HG03521 (cell line): ENCODE data around the gene DGKG.

Source experiments
- ATAC-seq: cut with Tn5 transposase; IDR thresholded peaks from one replicate; pipeline ENCODE4 v1.9.1; 2021; ENCODE audit warnings: mild to moderate bottlenecking, moderate library complexity; ENCODE audit not compliant: unreplicated experiment

Gene DGKG

DNA sequence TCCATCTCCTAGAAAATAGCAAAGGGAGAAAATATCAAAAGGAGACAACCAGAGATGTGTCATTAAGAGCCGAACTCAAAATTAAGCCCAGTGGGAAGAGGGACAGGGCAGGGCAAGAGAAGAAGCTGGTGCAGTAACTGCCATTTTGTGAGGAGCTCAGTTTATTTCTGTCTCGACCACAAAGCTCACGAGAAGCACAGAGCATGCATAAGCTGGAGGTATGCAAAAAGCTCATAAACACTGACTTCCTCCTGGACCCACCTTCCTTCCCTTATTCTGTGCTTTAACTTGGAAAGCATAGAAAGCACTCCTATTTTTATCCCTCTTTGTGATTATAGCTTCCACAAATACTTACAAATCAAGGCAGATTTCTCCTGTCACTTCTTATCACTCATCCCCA, 81.3 kb downstream of the DGKG start:
- no peak for ATAC-seq

DNA sequence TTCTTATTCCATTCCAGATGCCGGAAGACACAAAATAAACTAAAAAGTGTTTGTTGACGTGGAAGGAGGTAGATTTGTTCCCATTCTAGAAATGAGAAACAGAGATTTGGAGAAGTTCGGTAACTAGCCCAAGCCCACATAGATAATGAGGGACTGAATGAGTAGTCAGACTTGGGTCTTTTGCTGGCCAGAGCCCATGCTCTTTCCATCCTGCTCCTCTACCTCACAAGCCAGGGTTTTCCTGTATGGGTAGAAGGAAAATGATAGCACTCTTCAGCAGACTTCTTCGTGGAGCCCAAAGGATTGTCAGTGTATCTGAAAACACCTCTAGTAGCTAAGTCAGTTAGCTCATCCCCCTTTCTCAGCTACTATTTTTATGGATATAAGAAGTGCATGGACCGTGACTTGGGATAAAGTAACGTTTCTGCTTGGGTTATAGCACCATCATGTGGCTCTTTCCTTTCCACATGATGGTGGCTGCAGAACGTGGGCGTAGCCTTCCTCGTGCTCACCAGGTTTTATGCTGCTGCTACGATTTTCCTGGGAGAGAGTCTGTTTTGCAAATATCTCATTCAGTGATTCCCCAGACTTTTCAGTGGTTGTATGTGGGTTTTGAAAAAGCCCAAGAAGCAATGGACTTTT, 84.6 kb downstream of the DGKG start:
- ATAC-seq: no peak

DNA sequence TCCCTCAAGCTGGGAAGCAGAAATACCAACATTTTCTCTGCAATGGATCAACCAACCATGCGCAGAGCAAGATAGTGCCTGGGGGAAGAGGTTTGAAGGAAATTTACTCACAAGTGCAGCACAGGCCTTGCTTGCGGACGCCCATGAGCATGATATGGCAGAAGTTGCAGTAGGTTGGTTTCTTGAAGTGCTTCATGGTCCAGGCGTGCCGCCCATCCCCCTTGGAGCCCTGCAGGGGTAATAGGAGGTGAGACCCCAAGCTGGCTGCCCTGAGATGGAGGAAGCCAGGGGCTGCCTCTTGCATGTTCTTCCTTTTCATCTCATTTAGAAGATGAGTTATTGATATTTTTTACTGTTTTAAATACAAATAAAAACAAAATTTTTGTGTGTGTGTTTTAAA, 86.6 kb downstream of the DGKG start:
- no peak for ATAC-seq

DNA sequence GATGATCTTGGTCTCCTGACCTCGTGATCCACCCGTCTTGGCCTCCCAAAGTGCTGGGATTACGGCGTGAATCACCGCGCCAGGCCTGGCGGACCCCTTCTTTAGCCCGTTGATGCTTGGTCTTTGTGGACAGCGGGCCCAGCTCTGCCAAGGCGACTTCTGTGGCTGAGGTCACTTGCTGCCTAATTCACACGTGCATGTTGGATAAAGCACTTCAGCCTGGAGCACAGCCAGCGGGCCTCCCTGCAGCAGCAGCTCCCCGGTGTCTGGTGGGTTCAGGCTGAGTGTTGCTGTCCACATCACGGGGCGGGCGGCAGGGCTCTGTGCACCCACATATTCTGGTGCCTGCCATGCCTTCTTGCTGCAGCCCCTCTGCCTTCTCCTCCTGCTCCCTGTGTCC, 88.4 kb downstream of the DGKG start:
- no peak for ATAC-seq

DNA sequence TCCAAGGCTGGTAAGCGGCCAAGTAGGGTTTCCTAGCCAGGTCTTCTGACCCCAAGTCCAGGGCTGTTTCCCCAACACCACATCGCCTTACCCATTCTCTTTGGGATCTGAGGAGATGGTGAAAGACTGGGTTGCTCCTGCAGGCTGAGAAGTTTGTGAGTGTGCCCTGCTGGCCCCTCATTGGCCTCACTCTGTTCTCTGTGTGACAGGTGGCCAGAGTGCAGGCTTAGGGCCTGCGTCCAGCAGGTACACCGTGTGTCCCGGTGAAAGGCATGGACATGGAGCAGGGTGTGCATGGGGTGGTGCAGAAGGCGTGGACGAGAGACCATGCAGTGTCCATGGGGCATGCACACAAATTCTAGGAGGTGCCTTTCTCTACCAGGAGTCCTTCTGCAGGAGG, 91.3 kb downstream of the DGKG start:
- ATAC-seq: no peak

DNA sequence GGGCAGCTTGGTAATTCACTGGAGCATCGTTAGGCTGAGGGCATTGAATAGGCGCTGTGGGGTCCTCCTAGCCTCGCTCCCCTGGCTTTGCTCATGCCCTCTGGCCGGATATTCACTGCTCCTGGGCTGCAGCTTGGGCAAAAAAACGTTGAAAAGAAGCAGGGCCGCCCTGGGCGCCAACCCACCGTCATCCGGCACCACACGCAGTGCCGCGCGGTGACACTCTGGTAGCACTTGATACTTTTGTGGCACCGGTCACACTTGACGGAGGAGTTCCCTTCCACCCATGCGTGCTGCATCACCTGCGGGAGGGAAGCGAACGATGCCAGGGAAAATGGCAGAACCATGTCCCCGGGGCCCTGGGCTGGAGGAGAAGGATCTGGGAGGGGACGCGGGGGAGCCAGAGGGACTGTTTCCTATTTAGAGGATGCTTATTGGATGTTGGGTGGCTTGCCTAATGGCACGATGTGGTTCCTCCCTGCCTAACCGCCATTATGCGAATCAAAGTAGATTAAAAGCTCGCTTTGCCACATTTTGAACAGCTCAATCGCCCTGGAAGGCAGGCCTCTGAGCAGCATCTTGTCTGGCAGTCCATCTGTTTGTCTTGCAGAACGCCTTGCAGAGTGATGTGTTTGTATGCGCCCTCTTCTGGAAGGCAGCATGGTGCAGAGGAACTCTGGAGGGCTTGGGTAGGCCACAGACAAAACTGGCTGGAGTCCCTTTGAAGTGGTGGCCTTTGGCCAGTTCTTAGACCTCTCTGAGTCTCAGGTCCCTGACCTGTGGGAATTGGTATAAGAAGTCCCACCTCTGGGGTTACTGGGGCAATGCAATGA, 93.2 kb downstream of the DGKG start:
- no peak for ATAC-seq

DNA sequence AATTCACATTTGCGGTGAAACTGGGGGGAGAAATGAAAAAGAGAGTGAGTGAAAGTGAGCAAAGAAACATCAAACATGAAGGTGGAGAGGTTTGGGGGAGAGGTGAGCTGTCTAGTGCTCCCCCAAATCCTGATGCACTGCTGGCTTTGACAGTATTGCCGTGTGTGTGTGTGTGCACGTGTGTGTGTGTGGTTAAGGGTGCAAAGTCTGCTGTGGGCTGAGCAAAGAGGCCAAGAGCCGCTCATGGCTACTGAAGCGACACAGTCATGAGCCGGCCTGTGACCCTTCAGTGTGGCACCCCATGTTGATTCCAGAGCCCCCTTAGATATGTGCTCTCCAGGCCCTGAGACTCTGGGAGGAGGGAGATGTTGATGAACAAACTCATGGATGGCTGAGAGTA, 94.3 kb downstream of the DGKG start:
- ATAC-seq: no peak

DNA sequence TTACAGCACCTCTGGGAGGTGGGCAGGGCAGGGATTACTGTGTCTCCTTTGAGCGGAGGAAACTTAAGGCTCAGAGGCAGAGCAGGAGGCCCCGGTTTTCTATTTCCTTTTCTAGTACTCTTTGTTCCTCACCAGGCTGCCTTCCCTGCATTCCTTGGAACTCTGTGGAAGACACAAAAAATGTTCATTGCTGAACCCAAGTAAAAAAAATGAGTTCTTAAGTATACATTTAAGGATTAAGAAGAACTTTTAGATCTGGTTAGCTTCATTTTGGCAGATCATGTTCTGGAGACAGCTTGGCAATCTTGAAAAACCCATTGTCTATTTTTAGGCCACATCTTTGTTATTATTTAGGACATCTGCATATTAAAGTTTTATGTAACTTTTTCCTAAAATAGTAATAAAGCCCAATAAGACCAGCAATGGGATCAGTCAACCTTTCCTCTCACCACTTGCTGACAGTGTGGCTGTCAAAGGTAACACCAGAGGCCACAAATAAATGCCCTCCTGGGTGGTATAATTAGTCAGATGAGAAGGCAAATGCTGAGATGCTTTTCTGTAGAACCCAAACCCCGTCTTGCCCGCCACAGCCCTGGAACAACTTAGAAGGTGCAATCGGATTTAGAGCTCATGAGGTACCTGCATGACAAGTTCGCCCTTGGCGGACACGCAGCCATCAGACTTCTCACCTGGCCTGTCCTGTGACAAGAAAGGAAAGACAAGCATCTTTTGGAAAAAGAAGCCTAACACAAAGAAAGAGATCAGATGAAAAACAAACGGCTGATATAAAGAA, 97.2 kb downstream of the DGKG start:
- no peak for ATAC-seq

DNA sequence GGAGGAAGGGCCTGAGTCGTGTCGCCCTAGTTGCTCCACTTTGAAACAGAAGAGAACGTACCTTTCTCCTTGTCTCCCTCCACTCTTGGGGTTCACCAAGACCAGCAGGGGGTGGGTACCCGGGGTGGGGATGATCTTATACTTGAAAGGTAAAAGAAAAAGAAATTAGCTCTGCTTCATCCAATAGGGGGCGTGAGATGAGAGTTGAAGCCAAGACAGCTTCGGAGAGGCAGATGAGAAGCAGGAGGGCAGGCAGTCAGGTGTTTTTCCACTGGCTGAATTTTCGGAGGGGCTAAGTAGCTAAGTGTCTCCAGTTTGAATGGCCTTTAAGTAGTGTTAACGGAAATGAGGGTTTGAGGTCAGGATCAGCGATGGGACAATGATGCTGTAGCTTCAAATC, 100.4 kb downstream of the DGKG start:
- ATAC-seq: no peak

DNA sequence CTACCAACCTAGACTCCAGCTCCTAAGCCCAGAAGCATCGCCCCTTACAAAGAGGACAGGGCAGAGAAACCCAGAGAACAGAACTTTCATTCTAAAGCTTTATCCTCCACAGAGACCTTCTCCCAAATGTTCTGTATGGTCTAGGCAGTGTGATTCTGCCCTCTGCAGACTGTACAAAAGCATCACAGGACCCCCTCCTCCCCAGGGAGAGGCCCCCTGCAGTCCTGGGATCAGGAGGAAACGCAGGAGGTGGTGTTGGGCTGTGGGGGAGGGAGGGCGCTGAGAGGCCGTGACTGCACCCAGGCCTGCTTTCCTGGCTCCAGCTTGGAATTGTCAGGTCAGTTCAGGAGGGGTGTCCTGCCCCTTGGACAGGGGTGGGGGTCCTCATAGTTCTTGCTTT, 101.3 kb downstream of the DGKG start:
- ATAC-seq: no peak

DNA sequence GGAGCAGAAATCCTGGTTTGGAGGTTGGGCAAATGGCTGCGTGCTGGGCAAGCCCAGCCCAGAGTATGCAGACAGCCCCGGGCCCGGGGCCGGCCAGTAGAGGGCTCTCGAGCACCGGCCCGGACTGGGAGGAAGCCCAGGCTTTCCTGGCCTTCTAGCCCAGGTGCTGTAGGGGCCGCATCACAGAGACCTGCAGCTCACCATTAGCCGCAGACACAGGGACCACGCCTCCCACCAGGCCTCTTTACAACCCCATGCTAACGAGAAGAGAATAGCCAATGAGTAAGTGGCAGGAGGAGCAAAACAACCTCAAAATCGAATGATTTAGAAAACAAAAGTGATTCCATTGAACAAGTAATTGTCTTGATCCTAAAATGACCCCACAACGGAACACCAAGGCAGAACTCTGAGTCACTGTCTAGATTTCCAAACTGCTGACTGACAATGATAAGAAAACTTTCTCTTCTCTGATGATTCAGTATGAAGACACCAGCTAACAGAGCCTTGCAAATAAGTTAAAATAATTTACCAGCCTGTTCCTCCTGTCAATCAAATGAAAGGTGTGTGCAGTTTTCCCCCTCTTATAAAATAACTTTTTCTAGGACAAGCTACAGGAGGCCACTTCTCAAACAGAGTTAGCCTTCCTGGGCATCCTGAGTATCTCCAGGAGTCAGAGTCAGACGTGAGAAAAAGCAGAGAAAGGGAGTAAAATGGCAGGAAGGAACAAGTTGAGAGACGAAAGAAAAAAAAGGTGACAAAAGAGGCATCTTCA, 102.2 kb downstream of the DGKG start:
- ATAC-seq: peak; percentile 71

DNA sequence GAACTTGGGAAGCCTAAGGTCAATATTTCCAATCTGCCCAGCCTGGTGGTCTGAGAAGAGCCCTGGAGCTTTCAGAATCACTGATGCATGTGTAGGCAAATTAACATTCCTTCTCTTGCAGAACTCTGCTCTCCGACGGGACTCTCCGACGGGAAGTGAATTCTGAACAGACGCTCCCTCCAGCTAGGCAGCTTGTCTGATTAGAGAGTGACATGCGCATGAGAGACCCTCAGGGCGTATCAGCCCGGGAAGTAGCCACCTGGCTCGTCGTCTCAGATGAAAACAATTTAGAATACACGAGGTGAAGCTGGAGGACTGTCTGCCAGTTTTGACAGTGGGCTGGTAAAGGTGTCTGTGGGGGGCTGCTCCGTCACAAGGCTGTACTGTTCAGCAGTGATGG, 103.1 kb downstream of the DGKG start:
- ATAC-seq: no peak

DNA sequence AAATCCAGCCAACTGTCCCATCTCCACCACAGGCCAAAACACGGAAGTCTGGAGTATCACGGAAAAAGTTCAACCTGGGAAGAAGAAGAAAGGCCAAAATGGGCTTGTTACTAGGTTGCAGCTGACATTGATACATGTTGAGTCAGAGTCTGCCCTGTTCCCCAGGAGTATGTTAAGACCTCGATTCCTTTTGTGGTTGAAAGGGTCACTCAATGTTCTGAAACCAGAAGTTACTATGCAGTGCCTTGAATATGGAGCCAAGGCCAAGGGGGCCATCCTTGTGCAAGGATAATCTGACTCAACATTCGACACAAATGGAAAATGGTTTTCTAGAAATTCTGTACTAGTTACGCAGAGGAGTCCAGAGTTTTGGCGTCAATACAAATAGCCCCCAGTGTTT, 104.2 kb downstream of the DGKG start:
- no peak for ATAC-seq

DNA sequence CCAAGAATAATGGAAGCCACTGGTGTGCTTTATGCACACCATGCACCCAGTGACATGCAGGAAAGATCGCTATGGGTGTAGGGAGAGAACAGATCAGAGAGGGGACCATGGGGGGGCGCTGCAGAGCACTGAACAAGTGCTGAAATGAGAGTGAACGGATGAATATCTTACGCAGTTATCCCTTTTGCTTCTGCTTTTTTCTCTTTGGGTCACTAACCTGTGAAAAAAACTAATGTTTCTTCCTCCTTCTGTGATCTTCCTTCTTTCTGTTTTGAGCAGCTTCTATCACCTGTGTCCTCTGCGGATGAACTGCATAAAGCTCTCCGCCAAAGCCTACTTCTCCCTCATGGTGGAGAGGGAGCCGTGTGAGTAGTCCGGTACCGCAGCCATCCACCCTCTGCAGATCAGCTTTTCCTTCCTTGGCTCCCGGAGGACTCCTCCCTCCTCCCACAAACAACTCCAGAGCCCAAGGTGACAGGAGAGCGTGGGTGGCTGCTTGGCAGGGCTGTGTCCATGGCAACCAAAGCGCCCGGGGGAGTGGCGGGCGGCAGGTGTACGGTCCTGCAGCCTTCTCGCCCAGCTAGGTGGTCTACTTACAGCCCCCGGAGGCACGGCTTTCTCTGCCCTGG, 106.2 kb downstream of the DGKG start:
- no peak for ATAC-seq

DNA sequence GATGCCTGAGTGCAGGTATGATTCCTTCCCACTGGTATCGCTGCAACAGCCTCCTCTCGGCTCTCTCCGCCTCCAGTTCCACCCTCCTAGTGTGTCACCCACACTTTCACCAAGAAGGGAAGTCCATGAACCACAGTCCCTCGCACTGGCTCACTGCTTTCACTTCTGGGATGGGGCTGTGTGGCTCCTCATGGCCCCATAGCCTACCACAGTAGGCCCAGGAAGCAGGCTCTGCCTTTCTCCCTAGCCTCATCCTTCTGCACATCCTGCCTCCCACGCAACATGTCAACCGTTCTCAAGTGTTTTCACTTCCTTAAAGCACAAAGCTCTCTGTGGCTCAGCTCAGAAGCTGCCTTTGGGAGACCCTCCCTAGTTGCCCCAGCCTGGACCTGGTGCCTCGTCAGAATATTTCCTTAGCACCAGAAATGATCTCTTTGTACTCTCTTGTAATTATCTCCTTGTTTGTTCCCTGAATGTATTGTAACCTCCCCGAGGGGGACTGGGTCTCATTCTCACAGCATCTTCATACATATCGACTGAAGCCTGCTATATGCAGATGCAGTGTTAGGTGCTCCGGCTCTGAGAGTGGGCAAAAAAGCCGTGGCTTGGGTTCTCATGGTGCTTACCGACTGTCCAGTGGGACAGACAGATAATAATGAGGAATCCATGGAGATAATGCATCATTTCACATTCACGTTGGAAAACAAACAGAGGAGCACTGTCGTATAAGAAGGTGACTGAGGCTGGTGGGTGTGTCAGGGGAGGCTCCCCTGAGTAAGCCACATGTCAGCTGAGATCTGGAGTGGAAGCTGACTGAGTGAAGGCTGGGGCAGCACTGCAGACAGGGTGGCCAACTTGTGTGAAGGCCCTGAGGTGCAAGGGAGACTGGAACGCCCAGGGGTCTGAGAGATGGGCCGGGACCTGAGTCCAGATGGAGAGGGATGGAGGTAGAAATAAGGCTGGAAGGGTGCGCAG, 107.1 kb downstream of the DGKG start:
- ATAC-seq: peak; percentile 52

DNA sequence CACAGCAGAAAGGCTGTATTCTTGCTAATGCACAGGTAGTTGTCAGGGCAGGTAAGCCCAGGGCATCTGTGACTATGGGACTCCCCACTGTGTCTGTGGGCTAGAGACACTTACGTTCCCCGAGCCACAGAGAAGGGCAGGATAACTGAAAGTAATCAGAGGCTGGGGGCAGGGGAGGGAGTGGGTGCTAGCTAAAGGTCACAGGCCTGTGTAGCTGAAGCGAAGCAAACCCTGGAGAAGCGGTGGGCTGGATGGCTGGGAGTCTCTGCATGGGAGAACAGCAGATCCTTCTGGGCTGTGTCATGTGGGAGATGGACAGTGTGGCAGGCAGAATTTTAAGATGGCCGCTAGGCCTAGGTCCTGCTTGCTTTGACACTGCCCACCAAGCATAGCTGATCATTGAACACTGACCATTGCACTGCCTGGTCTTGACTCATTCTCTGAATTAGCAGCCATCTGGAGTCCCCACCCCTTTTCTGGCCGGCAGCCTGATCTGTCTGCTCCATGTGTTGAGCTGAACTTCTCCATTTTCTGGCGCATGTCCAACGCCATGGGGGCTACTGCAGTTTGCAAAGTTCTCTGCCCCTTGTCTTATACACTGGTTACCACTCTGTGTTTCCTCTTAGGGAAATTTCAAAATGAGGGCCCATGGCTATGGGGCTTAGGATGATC, 110.0 kb downstream of the DGKG start:
- no peak for ATAC-seq

DNA sequence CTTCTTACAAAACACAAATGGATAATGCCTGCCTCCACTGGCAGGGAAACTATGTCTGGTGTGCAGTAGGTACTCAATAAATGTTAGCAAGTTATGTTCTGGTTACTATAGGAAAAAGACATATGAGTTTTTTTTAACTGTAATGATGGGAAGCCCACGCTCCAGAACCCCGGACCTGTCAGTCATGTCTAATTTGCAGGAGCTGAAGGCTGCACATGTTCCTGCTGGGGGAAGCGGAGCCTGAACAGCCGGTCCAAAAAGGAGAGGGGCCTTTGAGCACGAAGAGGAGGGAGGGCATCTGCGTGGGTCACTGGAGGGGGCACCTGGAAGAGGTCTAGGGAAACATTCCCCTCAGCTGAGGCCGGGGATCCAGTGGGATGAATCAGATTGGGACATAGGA, 113.2 kb downstream of the DGKG start:
- ATAC-seq: no peak

DNA sequence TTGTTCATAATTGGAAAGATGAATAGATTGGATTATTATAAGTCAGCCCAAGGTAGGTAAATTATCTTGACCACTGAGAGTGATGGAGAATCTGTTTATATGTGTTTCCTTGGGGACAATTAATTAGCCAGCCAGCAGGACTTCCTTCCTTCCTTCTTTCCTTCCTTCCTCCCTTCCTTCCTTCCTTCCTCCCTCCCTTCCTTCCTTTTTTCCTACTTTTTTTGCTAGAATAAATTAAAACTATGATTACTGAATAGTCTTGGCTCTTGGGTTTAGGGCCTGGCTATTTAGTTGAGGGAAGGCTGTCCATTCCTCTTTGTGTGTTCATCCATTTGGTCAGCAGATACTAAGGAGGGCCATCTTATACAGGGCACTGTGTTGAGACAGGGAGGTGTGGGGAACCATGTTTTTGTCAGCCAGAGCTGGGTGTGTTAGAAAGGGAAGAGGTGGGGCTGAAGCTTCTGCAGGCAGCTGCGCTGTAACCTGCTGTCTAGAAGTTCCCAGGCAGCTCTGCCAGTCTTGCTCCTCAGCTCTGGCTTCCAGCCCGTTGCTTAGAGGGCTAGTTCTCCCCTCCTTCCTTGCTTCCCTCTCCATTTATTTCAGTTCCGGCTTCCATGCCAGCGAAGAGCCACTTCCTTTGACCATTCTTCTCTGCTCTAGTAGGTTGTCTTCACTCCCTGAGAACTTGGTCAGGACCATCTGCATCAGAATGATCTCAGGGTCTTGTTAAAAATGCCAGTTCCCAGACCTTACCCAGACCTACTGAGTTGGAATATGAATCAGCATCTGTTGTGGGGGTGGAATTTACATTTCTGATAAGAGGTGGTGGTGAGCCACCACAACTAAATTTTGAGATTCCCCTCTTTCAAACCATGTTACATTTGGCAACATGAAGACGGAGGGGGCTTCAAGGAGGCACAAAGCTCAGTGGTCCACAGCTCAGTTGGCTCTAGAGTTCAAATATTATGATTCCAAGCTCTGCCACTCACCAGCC, 113.9 kb downstream of the DGKG start:
- no peak for ATAC-seq
